Stimulated activated CD8-positive, alpha-beta memory T cell treated with anti-CD3 and anti-CD28 coated beads, Interleukin-12 subunit alpha, Interleukin-12 subunit beta, amount 100 ng/mL, for 24 hours (primary cell): ENCODE data around the gene RIC3.

ENCODE experiments used
- DNase-seq: peaks from one replicate; pipeline ENCODE4 v3.0.0-alpha.2; 2020; ENCODE audit errors: extremely low read depth

RIC3 gene

GRCh38 chr11:8066911-8067455 is 101.8 kb downstream of the RIC3 start:
- no peak for DNase-seq

GRCh38 chr11:8066036-8066910 is 102.6 kb downstream of the RIC3 start:
- DNase-seq: no peak

GRCh38 chr11:8065031-8065430 is 103.8 kb downstream of the RIC3 start:
- DNase-seq: no peak

GRCh38 chr11:8063324-8063723 is 105.5 kb downstream of the RIC3 start:
- DNase-seq: no peak

- DNase-seq: no peak
Measured at GRCh38 chr11:8062781-8063257, 106.0 kb downstream of the RIC3 start.

GRCh38 chr11:8061555-8062428 is 107.0 kb downstream of the RIC3 start:
- no peak for DNase-seq

GRCh38 chr11:8060801-8061554 is 107.8 kb downstream of the RIC3 start:
- no peak for DNase-seq

- no peak for DNase-seq
Measured at GRCh38 chr11:8060146-8060719, 108.6 kb downstream of the RIC3 start.

- DNase-seq: no peak
Measured at GRCh38 chr11:8059571-8060011, 109.2 kb downstream of the RIC3 start.

- DNase-seq: no peak
Measured at GRCh38 chr11:8059030-8059429, 109.8 kb downstream of the RIC3 start.

GRCh38 chr11:8058216-8058615 is 110.6 kb downstream of the RIC3 start:
- DNase-seq: no peak

GRCh38 chr11:8056810-8057463 is 111.9 kb downstream of the RIC3 start:
- DNase-seq: no peak
